ENCODE data around the gene ARHGEF39. TPM values are rescaled to one million over a fixed set of nuclear protein-coding genes. Genes with fewer than 3 reads are reported as not detected.

ARHGEF39 gene
- total and polyA plus RNA-seq, 10 of the 15 experiments (the other 5 are each of a cell fraction or from before 2014, with no cell fraction given): 2.0 to 28.9 (median 13.2) TPM

- intact Hi-C loops (cut with micrococcal nuclease; ENCODE audit: unreplicated experiment): no loop called here
Observed at GRCh38 chr9:35700031-35700430, 35.0 kb upstream of the ARHGEF39 start.

GRCh38 chr9:35698231-35698630 lies 33.2 kb upstream of the ARHGEF39 start:
- intact Hi-C loops (cut with micrococcal nuclease; ENCODE audit: unreplicated experiment): no loop called here
- TF ChIP-seq MEF2B (IDR thresholded peaks at IDR 0.05; ENCODE audit: partially characterized antibody, poor library complexity, severe bottlenecking) (no peak), ZBTB33 (IDR thresholded peaks at IDR 0.05) (no peak), POLR2A (IDR thresholded peaks at IDR 0.05; ENCODE audit: low read depth, low read length) (peak; percentile 49; the same call in 1 of the 2 replicates), EP300 (IDR thresholded peaks at IDR 0.05; ENCODE audit: borderline replicate concordance in 1 of 2, control insufficient read depth in 1 of 2, low read depth in 2 of 2, low read length in 2 of 2) (no peak)
- WGBS (ENCODE audit: insufficient coverage, insufficient replicate concordance, low lambda C conversion rate, missing lambda C conversion rate): 100% methylated on average over 5 of the region's 5 CpGs
- SMC1A ChIA-PET (ENCODE audit: uncharacterized antibody, unreplicated experiment): no interaction called here
- POLR2A ChIA-PET: interaction anchor here (0.5 to 2.2 kb wide), 2 partner anchors 12 to 37 kb away, joined by 4 to 6 read pairs; no protein-coding TSS in a partner anchor
- RAD21 ChIA-PET (ENCODE audit: unreplicated experiment): interaction anchor here (2.8 kb wide), 1 partner anchor 37 kb away, joined by 13 read pairs; no protein-coding TSS in a partner anchor
- no peaks in the 10 kb centered on the region for H4K20me1 ChIP-seq (ENCODE audit: control insufficient read depth, insufficient read depth)
- DNase-seq (ENCODE audit: low read depth, low spot score): no peak
- H3K9me3 ChIP-seq (replicated peaks; ENCODE audit: control insufficient read depth, insufficient read depth, low read length): no peaks in the 10 kb centered on the region
- peaks cover 36 to 59% of the 10 kb centered on the region in 2 experiments for H3K36me3 ChIP-seq (ENCODE audit: control insufficient read depth in 2 of 2, insufficient read depth in 2 of 2, low read length in 1 of 2)
- no peaks in the 10 kb centered on the region for H3K4me1 ChIP-seq (ENCODE audit: control insufficient read depth, insufficient read depth, low read length)
- no TSS peak for BruUV-seq (replicated peaks)
- CTCF ChIA-PET: interaction anchor here (0.9 to 15.2 kb wide), 9 partner anchors 9 to 52 kb away, joined by 3 to 227 read pairs (median 33); partner anchors contain the start of genes ARHGEF39, CCDC107, GBA2 and RGP1
- H3K79me2 ChIP-seq (ENCODE audit: control insufficient read depth, insufficient read depth, low read length): no peaks in the 10 kb centered on the region
- H2AFZ ChIP-seq (ENCODE audit: control insufficient read depth, low read depth, low read length): no peak overlapping the region
- FAIRE-seq: no peak
- in situ Hi-C loops (cut with MboI): no loop called here
- H3K27ac ChIP-seq (ENCODE audit: control insufficient read depth, insufficient read depth): no peak overlapping the region
- H3K27me3 ChIP-seq (replicated peaks in 1 of 2; ENCODE audit: control insufficient read depth in 2 of 2, insufficient read depth in 2 of 2, low read length in 1 of 2): no peaks in the 10 kb centered on the region
- no peak overlapping the region for H3K4me2 ChIP-seq (ENCODE audit: control insufficient read depth, insufficient read depth)
- H3K9ac ChIP-seq (ENCODE audit: control insufficient read depth, insufficient read depth, low read length): no peak overlapping the region
- no peak overlapping the region for H3K4me3 ChIP-seq
- no peak for ATAC-seq

More at GRCh38 chr9:35700031-35700430, 35.0 kb upstream of the ARHGEF39 start:
- Histone ChIP-seq H3K27ac (ENCODE audit: control insufficient read depth, insufficient read depth) (no peak overlapping the region), H3K4me2 (ENCODE audit: control insufficient read depth, insufficient read depth) (no peak overlapping the region), H2AFZ (ENCODE audit: control insufficient read depth, low read depth, low read length) (no peak overlapping the region), H3K36me3 (ENCODE audit: control insufficient read depth in 2 of 2, insufficient read depth in 2 of 2, low read length in 1 of 2) (peaks cover 54 to 77% of the 10 kb centered on the region in 2 experiments), H4K20me1 (ENCODE audit: control insufficient read depth, insufficient read depth) (no peaks in the 10 kb centered on the region), H3K9me3 (replicated peaks; ENCODE audit: control insufficient read depth, insufficient read depth, low read length) (no peaks in the 10 kb centered on the region), H3K27me3 (replicated peaks in 1 of 2; ENCODE audit: control insufficient read depth in 2 of 2, insufficient read depth in 2 of 2, low read length in 1 of 2) (no peaks in the 10 kb centered on the region), H3K9ac (ENCODE audit: control insufficient read depth, insufficient read depth, low read length) (no peak overlapping the region), H3K79me2 (ENCODE audit: control insufficient read depth, insufficient read depth, low read length) (no peaks in the 10 kb centered on the region), H3K4me3 (no peak overlapping the region), H3K4me1 (ENCODE audit: control insufficient read depth, insufficient read depth, low read length) (no peaks in the 10 kb centered on the region)
- in situ Hi-C loops (cut with MboI): no loop called here
- RAD21 ChIA-PET (ENCODE audit: unreplicated experiment): no interaction called here
- DNase-seq (ENCODE audit: low read depth, low spot score): no peak
- no peak for TF ChIP-seq MEF2B (IDR thresholded peaks at IDR 0.05; ENCODE audit: partially characterized antibody, poor library complexity, severe bottlenecking)
- WGBS (ENCODE audit: insufficient coverage, insufficient replicate concordance, low lambda C conversion rate, missing lambda C conversion rate): 93% methylated on average over 11 of the region's 11 CpGs
- no TSS peak for BruUV-seq (replicated peaks)
- ATAC-seq: no peak
- CTCF ChIA-PET: interaction anchor here (0.6 to 15.2 kb wide), 3 partner anchors 39 to 100 kb away, joined by 3 to 227 read pairs (median 57); partner anchors contain the start of genes ARHGEF39, CCDC107 and RMRP
- FAIRE-seq: no peak
- POLR2A ChIA-PET: no interaction called here
- SMC1A ChIA-PET (ENCODE audit: uncharacterized antibody, unreplicated experiment): no interaction called here
